GM12864 (cell line): Measurements from ENCODE around the gene FOXO1.

Source experiments
- DNase-seq: peaks from one replicate; pipeline ENCODE4 v3.0.0-alpha.2; 2011; ENCODE audit warnings: low read depth
- H3K4me3 ChIP-seq: 2 replicates; pipeline ENCODE4 v1.5.1; 2011; ENCODE audit warnings: mild to moderate bottlenecking, low read depth, low read length, control low read depth
- TF ChIP-seq, protein P1 (sequence below): IDR thresholded peaks from 2 replicates; pipeline ENCODE4 v1.5.1; 2011; ENCODE audit warnings: low read depth, mild to moderate bottlenecking, moderate library complexity, low read length, control low read depth, inconsistent platforms; ENCODE audit errors: missing control alignments

The FOXO1 gene

DNA sequence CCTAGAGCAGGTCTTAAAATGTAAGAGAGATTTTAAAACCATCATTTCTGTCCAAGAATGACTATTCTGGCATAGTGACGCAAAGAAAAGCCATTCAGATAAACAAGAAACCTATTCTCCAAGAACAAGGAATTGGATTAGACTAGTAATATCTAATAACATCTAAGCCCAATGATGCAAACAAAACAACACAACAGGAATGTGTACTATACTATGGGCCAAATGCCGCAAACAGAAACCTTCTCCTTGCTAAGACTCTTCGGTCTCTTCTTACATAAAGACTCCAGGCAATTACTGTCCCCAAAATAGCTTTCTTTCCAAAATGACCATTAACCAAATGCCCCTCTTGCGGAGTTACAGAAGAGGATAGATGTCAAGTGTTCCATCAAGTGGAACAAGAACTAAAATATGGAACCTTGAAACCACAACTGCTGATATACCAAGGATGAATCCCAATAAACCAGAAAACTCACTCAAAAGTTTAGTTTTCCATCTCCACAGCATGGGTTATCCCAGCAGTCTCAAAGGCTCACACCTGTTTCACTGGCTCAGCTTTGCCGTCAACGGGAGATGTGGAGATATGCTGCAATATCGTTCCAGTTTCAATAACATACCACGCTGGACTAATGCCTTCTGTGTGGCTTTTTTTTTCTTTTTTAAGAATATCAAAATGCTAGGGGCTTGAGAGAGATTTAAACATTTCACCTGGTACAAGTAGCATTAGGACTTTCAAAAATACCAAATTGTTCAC is 76.2 kb downstream of the FOXO1 start:
- H3K4me3 ChIP-seq = no peak overlapping the region
- TF ChIP-seq, protein P1, sequence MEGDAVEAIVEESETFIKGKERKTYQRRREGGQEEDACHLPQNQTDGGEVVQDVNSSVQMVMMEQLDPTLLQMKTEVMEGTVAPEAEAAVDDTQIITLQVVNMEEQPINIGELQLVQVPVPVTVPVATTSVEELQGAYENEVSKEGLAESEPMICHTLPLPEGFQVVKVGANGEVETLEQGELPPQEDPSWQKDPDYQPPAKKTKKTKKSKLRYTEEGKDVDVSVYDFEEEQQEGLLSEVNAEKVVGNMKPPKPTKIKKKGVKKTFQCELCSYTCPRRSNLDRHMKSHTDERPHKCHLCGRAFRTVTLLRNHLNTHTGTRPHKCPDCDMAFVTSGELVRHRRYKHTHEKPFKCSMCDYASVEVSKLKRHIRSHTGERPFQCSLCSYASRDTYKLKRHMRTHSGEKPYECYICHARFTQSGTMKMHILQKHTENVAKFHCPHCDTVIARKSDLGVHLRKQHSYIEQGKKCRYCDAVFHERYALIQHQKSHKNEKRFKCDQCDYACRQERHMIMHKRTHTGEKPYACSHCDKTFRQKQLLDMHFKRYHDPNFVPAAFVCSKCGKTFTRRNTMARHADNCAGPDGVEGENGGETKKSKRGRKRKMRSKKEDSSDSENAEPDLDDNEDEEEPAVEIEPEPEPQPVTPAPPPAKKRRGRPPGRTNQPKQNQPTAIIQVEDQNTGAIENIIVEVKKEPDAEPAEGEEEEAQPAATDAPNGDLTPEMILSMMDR = no peak
- DNase-seq = no peak

DNA sequence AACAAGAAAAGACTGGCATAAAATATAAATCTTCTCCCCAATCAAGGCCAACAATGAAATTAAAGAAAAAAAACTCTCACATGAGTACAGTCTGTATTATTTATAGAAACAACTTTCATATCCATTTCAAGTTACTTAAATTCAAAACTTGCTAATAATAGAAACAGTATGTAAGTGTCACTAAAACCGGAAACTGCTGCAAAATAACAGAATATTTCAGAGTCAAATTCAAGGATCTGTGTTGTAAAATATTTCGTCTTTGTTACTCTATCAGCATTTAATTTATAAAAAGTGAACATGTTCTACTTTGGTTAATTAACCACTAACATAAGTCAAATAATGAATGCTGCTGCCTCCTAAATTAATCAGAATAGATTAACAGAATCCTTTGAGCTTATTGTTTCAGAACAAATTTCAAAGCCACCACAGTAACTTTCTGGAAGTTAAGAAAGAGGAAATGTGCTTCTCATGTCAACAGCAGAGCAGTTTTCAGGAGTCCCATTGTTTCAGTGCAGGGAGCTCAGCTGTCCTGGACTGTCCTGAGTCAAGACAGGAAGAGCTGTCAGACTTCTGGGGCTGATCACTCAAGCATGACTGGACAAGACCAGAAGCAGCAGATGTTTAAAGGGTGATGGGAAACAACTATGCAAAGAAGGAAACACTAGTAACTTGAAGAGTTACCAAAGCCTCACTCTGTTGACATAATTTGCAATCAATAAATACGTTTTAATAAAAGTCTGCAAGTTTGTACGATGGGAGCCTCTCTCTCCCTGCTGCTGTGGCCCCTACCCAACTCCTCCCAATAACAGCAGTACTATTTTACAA is 76.9 kb downstream of the FOXO1 start:
- TF ChIP-seq, protein P1 = no peak
- H3K4me3 ChIP-seq = no peak overlapping the region
- DNase-seq = peak; percentile 90

DNA sequence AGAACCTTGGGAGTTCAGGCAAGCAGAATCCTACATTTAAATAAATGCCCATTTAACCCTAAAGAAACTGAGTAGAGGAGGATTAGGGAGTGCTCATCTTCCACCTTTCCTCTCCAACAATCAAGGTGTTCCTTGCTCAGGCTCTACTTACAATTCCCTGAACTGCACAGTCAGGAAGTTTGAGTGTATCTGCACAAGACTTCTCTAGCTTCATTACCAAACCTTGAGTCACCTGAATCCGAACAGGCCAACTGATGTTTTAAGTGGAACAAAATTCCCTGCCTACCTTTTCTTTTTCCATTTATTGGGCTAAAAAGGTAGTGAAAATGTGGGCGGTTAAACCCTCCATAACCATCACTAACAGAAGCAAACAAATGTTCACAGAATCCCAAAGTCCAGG is 78.3 kb downstream of the FOXO1 start:
- TF ChIP-seq, protein P1 = no peak
- H3K4me3 ChIP-seq = no peak overlapping the region
- DNase-seq = no peak

DNA sequence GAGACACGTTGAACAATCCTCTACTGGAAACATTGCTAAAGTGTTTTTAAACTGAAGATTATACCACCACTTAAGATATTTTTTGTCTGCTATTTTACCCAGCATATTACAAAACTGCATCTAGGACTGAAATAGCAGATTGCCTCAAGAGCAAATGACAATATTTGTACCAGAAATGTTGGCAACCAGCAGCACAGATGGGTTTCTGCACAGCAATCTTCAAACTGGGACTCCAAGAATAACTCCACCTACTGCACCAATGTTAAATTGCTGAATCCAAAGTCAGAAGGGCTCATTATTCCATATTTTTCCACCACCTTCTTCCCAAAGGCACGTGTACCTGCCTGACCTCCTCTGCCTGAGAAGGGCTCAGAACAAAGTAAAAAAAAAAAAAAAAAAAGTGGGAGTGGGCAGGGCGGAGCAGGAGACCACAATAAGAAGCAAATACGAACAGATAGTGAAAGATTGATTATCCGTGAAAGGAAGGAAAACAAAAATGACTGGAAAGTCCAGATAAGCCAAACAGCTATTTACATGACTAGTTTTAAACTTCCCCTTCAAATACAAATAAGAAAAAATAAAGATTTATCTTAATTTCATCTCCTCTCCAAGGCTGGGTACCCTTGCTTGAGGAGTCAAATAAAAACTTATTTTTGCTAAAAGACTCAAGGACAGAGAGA is 79.4 kb downstream of the FOXO1 start:
- no peak for DNase-seq
- H3K4me3 ChIP-seq = no peak overlapping the region
- TF ChIP-seq, protein P1 = no peak

DNA sequence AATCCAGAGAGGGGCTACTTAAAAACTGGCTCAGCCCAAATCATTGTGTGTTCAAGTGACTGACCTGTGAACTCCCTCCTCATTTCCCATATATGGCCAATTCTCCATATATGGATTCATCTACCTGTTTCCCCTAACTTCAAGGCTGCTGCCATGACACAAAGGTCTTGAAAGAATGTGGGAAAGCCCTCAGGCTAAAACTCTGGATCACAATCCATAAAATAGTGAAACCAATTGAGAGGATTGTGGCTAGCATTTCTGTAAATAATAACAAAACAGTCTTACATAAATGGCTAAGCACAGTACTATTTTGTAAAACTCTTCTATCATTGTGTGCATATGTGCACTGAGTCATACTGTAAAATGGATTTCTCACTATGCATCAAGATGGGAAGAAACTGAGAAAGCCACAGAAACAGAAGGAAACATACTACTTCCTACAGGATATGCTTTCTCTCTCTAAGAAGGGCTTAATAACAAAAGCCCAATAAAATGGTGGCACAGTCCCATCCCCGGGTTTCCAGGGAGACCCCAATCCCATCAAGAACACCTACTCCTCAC is 80.5 kb downstream of the FOXO1 start:
- TF ChIP-seq, protein P1 = no peak
- no peak for DNase-seq
- H3K4me3 ChIP-seq = no peak overlapping the region

DNA sequence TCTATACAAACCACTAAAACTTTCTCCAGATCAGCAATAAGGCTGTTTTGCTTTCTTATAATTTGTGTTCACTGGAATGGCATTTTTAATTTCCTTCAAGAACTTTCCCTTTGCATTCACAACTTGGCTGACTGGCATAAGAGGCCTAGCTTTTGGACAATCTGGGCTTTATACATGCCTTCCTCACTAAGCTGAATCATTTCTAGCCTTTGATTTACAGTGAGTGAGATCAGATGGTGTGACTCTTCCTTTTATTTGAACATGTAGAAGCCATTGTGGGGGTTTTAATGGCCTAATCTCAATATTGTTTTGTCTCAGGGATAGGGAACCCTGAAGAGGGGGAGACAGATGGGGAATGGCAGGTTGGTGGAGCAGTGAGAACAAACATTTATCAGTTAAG is 82.7 kb downstream of the FOXO1 start:
- no peak for DNase-seq
- TF ChIP-seq, protein P1 = no peak
- H3K4me3 ChIP-seq = no peak overlapping the region
